ENCODE measurements around the gene COMMD2. TPM values are rescaled to one million over a fixed set of nuclear protein-coding genes. Genes with fewer than 3 reads are reported as not detected.

The COMMD2 gene
- total and polyA plus RNA-seq, 2 donors (not counting 1 experiment from before 2014, with no cell fraction given) = 28.6 to 50.7 TPM

DNA sequence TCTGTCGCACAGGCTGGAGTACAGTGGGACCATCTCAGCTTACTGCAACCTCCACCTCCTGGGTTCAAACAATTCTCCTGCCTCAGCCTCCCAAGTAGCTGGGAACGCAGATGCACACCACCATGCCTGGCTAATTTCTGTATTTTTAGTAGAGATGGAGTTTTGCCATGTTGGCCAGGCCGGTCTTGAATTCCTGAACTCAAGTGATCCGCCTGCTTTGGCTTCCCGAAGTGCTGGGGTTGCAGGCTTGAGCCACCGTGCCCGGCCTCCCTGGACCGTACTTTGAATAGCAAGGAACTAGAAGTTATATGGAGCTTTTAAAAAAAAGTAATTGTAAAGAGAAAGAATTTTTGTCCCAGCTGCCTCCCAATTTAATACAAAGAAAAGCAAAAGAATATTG is 48.4 kb upstream of the COMMD2 start:
- TF ChIP-seq, protein P1, sequence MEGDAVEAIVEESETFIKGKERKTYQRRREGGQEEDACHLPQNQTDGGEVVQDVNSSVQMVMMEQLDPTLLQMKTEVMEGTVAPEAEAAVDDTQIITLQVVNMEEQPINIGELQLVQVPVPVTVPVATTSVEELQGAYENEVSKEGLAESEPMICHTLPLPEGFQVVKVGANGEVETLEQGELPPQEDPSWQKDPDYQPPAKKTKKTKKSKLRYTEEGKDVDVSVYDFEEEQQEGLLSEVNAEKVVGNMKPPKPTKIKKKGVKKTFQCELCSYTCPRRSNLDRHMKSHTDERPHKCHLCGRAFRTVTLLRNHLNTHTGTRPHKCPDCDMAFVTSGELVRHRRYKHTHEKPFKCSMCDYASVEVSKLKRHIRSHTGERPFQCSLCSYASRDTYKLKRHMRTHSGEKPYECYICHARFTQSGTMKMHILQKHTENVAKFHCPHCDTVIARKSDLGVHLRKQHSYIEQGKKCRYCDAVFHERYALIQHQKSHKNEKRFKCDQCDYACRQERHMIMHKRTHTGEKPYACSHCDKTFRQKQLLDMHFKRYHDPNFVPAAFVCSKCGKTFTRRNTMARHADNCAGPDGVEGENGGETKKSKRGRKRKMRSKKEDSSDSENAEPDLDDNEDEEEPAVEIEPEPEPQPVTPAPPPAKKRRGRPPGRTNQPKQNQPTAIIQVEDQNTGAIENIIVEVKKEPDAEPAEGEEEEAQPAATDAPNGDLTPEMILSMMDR (conservative IDR thresholded peaks at IDR 0.05 in 1 of 2, IDR thresholded peaks at IDR 0.05 in 1 of 2; ENCODE audit: low read depth in 1 of 2, low read length in 2 of 2) = no peak

DNA sequence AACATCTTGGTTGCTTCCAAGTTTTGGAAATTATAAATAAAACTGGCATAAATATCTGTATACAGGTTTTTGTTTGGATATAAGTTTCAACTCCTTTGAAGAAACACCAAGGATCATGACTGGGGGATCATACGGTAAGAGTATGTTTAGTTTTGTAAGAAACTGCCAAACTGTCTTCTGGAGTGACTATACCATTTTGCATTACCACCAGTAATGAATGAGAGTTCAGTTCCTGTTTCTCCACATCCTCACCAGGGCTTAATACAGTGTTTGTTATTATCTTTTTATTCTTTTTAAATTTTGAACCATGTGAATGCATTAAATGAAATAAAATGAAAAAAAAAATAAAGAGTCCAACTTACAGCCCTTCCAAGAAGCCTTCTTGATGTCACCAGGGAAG is 43.7 kb upstream of the COMMD2 start:
- H3K9ac ChIP-seq (ENCODE audit: insufficient read depth, low read length) = no peak overlapping the region

More for the DNA sequence above, 48.4 kb upstream of the COMMD2 start:
- Histone ChIP-seq H3K9me3 (ENCODE audit: control insufficient read depth, insufficient read depth, low read depth, low read length) (no peaks in the 10 kb centered on the region), H4K20me1 (ENCODE audit: control insufficient read depth, extremely low read depth, insufficient read depth, low read length) (no peaks in the 10 kb centered on the region), H3K79me2 (ENCODE audit: control insufficient read depth, insufficient read depth, low read length) (no peaks in the 10 kb centered on the region), H3K27ac (ENCODE audit: insufficient read depth, low read length) (no peak overlapping the region), H3K36me3 (ENCODE audit: control insufficient read depth, insufficient read depth, low read length) (no peaks in the 10 kb centered on the region), H3K4me2 (ENCODE audit: extremely low read depth, insufficient read depth, low read length) (no peak overlapping the region), H2AFZ (ENCODE audit: low read length) (no peak overlapping the region), H3K4me3 (replicated peaks in 1 of 4; ENCODE audit: control extremely low read depth in 1 of 4, insufficient read depth in 1 of 4, low read depth in 3 of 4, low read length in 4 of 4) (no peak overlapping the region), H3K27me3 (ENCODE audit: control insufficient read depth, insufficient read depth, low read length) (no peaks in the 10 kb centered on the region), H3K9ac (ENCODE audit: insufficient read depth, low read length) (no peak overlapping the region), H3K4me1 (ENCODE audit: control insufficient read depth, extremely low read depth, insufficient read depth, low read length) (no peaks in the 10 kb centered on the region)
- DNase-seq (ENCODE audit: low read depth in 2 of 2) = no peak

DNA sequence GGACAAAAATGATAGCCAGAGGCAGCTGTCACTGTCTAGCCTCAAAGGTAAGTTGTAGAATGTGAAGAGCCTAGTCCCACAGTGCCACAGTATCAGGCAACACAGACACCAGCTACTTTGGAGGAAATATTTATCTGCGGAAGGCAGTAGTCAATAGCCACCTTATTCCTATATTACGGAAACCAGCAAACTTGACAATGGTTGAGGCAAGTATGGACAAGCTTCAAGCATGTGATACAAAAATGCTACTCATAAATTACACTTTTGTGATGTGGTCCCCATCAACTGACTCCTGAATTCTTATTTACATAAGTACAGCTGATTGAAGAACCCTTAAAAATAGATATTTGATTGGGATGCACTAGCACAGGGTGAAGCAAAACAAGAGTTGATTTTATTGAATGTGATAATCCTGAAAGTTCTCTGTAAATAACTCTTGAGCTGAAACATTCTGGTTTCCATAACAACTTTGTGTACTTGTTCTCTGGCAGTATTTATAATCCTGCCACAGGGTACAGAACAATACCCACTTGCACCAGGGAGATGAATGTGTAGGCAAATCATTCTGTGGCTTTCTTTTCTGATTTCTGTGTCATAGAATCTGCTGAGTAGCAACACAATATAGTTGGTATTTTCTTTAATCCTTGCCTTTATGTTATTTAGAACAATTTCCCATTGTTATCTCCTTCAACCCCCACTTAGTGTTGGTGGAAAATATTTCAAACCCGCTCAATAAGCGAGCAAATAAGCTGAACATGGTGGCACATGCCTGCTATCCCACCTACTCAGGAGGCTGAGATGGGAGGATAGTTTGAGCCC is 40.4 kb upstream of the COMMD2 start, which contains the start of gene ANKUB1:
ANKUB1 (minus strand) TSS at position 103 of the 819 bp plus-strand sequence. CDS start 188 bp downstream, outside the sequence.
- DNase-seq (ENCODE audit: low read depth in 2 of 2) = no peak
- Histone ChIP-seq H3K4me2 (ENCODE audit: extremely low read depth, insufficient read depth, low read length) (no peak within 1 kb of the TSS), H3K9me3 (ENCODE audit: control insufficient read depth, insufficient read depth, low read depth, low read length) (no peaks in the 10 kb centered on the region), H3K79me2 (ENCODE audit: control insufficient read depth, insufficient read depth, low read length) (no peaks in the 10 kb centered on the region), H4K20me1 (ENCODE audit: control insufficient read depth, extremely low read depth, insufficient read depth, low read length) (no peaks in the 10 kb centered on the region), H3K4me1 (ENCODE audit: control insufficient read depth, extremely low read depth, insufficient read depth, low read length) (no peaks in the 10 kb centered on the region), H3K27ac (ENCODE audit: insufficient read depth, low read length) (no peak within 1 kb of the TSS), H3K9ac (ENCODE audit: insufficient read depth, low read length) (no peak within 1 kb of the TSS), H3K27me3 (ENCODE audit: control insufficient read depth, insufficient read depth, low read length) (no peaks in the 10 kb centered on the region), H3K4me3 (replicated peaks in 1 of 4; ENCODE audit: control extremely low read depth in 1 of 4, insufficient read depth in 1 of 4, low read depth in 3 of 4, low read length in 4 of 4) (no peak within 1 kb of the TSS), H3K36me3 (ENCODE audit: control insufficient read depth, insufficient read depth, low read length) (no peaks in the 10 kb centered on the region), H2AFZ (ENCODE audit: low read length) (no peak within 1 kb of the TSS)
- TF ChIP-seq, protein P1 (conservative IDR thresholded peaks at IDR 0.05 in 1 of 2, IDR thresholded peaks at IDR 0.05 in 1 of 2; ENCODE audit: low read depth in 1 of 2, low read length in 2 of 2) = no peak
- TF ChIP-seq EZH2 (IDR thresholded peaks at IDR 0.05; ENCODE audit: low read length, missing control alignments) = no peak

More for the DNA sequence above, 43.7 kb upstream of the COMMD2 start:
- no peak overlapping the region for H3K27ac ChIP-seq (ENCODE audit: insufficient read depth, low read length)
- H3K4me1 ChIP-seq (ENCODE audit: control insufficient read depth, extremely low read depth, insufficient read depth, low read length) = no peaks in the 10 kb centered on the region
- H3K79me2 ChIP-seq (ENCODE audit: control insufficient read depth, insufficient read depth, low read length) = no peaks in the 10 kb centered on the region
- no peaks in the 10 kb centered on the region for H4K20me1 ChIP-seq (ENCODE audit: control insufficient read depth, extremely low read depth, insufficient read depth, low read length)
- H3K9me3 ChIP-seq (ENCODE audit: control insufficient read depth, insufficient read depth, low read depth, low read length) = no peaks in the 10 kb centered on the region
- H3K4me2 ChIP-seq (ENCODE audit: extremely low read depth, insufficient read depth, low read length) = no peak overlapping the region
- no peak for TF ChIP-seq EZH2 (IDR thresholded peaks at IDR 0.05; ENCODE audit: low read length, missing control alignments)
- TF ChIP-seq, protein P1 (conservative IDR thresholded peaks at IDR 0.05 in 1 of 2, IDR thresholded peaks at IDR 0.05 in 1 of 2; ENCODE audit: low read depth in 1 of 2, low read length in 2 of 2) = no peak
- no peak for DNase-seq (ENCODE audit: low read depth in 2 of 2)
- no peak overlapping the region for H3K4me3 ChIP-seq (replicated peaks in 1 of 4; ENCODE audit: control extremely low read depth in 1 of 4, insufficient read depth in 1 of 4, low read depth in 3 of 4, low read length in 4 of 4)
- H3K36me3 ChIP-seq (ENCODE audit: control insufficient read depth, insufficient read depth, low read length) = no peaks in the 10 kb centered on the region
- no peaks in the 10 kb centered on the region for H3K27me3 ChIP-seq (ENCODE audit: control insufficient read depth, insufficient read depth, low read length)
- H2AFZ ChIP-seq (ENCODE audit: low read length) = no peak overlapping the region
